K562 (cell line): ENCODE data around the gene ERC2. TPM values are rescaled to one million over a fixed set of nuclear protein-coding genes. Genes with fewer than 3 reads are reported as not detected.

Experiments used
- FIP1L1 ChIP-seq: fragments of 200-400 bp; formaldehyde crosslinking; IDR thresholded peaks from 2 replicates; pipeline ENCODE4 v1.6.1; 2018; ENCODE audit warnings: mild to moderate bottlenecking, low read depth, low read length; ENCODE audit not compliant: poor library complexity, severe bottlenecking
- HDAC3 ChIP-seq: fragments of 450-650 bp; IDR thresholded peaks from 2 replicates; pipeline ENCODE4 v1.6.1; 2018; ENCODE audit warnings: borderline replicate concordance, mild to moderate bottlenecking, moderate library complexity; ENCODE audit not compliant: partially characterized antibody
- HDAC8 ChIP-seq: fragments of 450-650 bp; IDR thresholded peaks from 2 replicates; pipeline ENCODE4 v1.6.1; 2016; ENCODE audit warnings: mild to moderate bottlenecking, missing genetic modification characterization, moderate library complexity, missing compliant biosample characterization
- HMG20B ChIP-seq: fragments of 250-450 bp; sonication (Bioruptor Pico); IDR thresholded peaks from 2 replicates; pipeline ENCODE4 v1.5.0; 2021; ENCODE audit warnings: mild to moderate bottlenecking
- NR2C1 ChIP-seq, 2 experiments: fragments of 450-650 bp; IDR thresholded peaks; 2 replicates each; pipeline ENCODE4 v1.6.1; 2017; ENCODE audit warnings: mild to moderate bottlenecking in 2 of 2, antibody characterized with exemption in 1 of 2, inconsistent platforms in 1 of 2, missing compliant biosample characterization in 1 of 2, missing genetic modification characterization in 1 of 2
- PURB ChIP-seq: sonication (generic); formaldehyde crosslinking; IDR thresholded peaks from 2 replicates; pipeline ENCODE4 v1.9.0; 2021; ENCODE audit warnings: low read depth, mild to moderate bottlenecking, missing genetic modification reagents
- RFX1 ChIP-seq: fragments of 450-650 bp; IDR thresholded peaks from 2 replicates; pipeline ENCODE4 v1.6.1; 2016; ENCODE audit warnings: mild to moderate bottlenecking, moderate library complexity
- ZBTB1 ChIP-seq: sonication (generic); formaldehyde crosslinking; IDR thresholded peaks from 2 replicates; pipeline ENCODE4 v1.8.1; 2023; ENCODE audit warnings: missing genetic modification reagents, low read depth, mild to moderate bottlenecking, borderline replicate concordance
- ZNF717 ChIP-seq: fragments of 250-450 bp; sonication (Bioruptor Pico); IDR thresholded peaks from 2 replicates; pipeline ENCODE4 v1.5.0; 2021
- polyA plus RNA-seq, 8 experiments: library from polyadenylated mRNA; depleted of rRNA in 4 of 8; stranded (reverse) in 5 of 8; unstranded in 3 of 8; fragments of >200 nt; fragmentation: Nextera tagmentation in 2 of 8; fragmentation: Illumina TruSeq in 1 of 8; extraction: Ambion mirVana in 2 of 8; extraction: Trizol in 1 of 8; gene quantifications; 2 replicates each; pipeline versions ENCODE4 v1.2.1 to v1.2.3, GENCODE V29; 2011 to 2014; ENCODE audit warnings: inconsistent platforms in 1 of 8, missing spikeins in 1 of 8
- total RNA-seq, 7 experiments: library from RNA; depleted of rRNA in 6 of 7; stranded (reverse); fragments of >200 nt in 6 of 7; fragmentation: Illumina TruSeq in 2 of 7; extraction: Trizol in 2 of 7; gene quantifications; 2 replicates each; pipeline versions ENCODE4 v1.2.1 to v1.2.3, GENCODE V29; 2011 to 2021; ENCODE audit warnings: low replicate concordance in 1 of 7
- TF ChIP-seq, protein P1 (sequence below), 2 experiments: IDR thresholded peaks; 2 replicates each; pipeline ENCODE4 v1.6.1; 2012; ENCODE audit warnings: improper control_type of control experiment in 2 of 2, low read depth in 2 of 2, low read length in 2 of 2, borderline replicate concordance in 1 of 2
- TF ChIP-seq, protein P2 (sequence below): sonication (generic); formaldehyde crosslinking; IDR thresholded peaks from 2 replicates; pipeline ENCODE4 v1.8.1; 2023; ENCODE audit warnings: mild to moderate bottlenecking, missing genetic modification reagents
- TF ChIP-seq, protein P3 (sequence below): sonication (generic); formaldehyde crosslinking; IDR thresholded peaks from 2 replicates; pipeline ENCODE4 v1.9.0; 2022; ENCODE audit warnings: mild to moderate bottlenecking, missing genetic modification reagents

ERC2 gene
- total and polyA plus RNA-seq, 9 of the 15 experiments (the other 6 are each of a cell fraction or from before 2014, with no cell fraction given): 0.04 to 0.18 (median 0.07) TPM; not detected in 2

DNA sequence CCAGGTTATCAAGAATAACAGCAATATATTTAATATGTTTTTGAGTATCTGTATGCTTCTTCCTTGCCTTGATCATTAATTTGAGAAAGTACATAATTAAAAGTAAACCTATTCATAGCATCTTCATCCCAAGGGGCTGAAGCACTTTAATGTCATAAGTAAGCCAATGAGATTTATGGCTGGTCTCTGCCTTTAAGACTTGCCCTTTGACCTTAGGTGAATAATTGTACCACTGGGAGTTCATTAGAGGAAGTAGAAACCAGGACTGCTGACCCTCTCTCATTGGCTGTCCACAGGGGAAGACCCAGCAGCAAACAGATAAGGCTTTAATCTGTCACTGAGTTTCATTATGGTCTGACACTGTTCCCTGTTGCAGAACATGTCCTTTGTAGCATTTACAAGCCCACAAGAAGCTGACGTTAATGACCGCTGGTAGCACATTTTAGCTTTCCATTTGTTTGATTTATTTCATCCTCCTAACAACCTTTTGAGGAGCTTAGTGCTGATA is 16.3 kb upstream of the ERC2 start (continued):
- TF ChIP-seq, protein P1, sequence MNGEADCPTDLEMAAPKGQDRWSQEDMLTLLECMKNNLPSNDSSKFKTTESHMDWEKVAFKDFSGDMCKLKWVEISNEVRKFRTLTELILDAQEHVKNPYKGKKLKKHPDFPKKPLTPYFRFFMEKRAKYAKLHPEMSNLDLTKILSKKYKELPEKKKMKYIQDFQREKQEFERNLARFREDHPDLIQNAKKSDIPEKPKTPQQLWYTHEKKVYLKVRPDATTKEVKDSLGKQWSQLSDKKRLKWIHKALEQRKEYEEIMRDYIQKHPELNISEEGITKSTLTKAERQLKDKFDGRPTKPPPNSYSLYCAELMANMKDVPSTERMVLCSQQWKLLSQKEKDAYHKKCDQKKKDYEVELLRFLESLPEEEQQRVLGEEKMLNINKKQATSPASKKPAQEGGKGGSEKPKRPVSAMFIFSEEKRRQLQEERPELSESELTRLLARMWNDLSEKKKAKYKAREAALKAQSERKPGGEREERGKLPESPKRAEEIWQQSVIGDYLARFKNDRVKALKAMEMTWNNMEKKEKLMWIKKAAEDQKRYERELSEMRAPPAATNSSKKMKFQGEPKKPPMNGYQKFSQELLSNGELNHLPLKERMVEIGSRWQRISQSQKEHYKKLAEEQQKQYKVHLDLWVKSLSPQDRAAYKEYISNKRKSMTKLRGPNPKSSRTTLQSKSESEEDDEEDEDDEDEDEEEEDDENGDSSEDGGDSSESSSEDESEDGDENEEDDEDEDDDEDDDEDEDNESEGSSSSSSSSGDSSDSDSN (IDR thresholded peaks at IDR 0.05; ENCODE audit: borderline replicate concordance in 1 of 2, low read depth in 2 of 2, low read length in 2 of 2): no peak
- TF ChIP-seq, protein P2, sequence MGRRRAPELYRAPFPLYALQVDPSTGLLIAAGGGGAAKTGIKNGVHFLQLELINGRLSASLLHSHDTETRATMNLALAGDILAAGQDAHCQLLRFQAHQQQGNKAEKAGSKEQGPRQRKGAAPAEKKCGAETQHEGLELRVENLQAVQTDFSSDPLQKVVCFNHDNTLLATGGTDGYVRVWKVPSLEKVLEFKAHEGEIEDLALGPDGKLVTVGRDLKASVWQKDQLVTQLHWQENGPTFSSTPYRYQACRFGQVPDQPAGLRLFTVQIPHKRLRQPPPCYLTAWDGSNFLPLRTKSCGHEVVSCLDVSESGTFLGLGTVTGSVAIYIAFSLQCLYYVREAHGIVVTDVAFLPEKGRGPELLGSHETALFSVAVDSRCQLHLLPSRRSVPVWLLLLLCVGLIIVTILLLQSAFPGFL (CRISPR knock-in tag): no peak
- no peak for TF ChIP-seq ZNF717
- TF ChIP-seq HMG20B: no peak
- TF ChIP-seq HDAC8 (tag): no peak
- TF ChIP-seq RFX1: no peak
- no peak for TF ChIP-seq PURB
- no peak for TF ChIP-seq HDAC3
- TF ChIP-seq FIP1L1: no peak
- no peak for TF ChIP-seq NR2C1 (IDR thresholded peaks at IDR 0.05)
- no peak for TF ChIP-seq NR2C1 (tag; IDR thresholded peaks at IDR 0.05)
- TF ChIP-seq ZBTB1: no peak
- TF ChIP-seq, protein P3, sequence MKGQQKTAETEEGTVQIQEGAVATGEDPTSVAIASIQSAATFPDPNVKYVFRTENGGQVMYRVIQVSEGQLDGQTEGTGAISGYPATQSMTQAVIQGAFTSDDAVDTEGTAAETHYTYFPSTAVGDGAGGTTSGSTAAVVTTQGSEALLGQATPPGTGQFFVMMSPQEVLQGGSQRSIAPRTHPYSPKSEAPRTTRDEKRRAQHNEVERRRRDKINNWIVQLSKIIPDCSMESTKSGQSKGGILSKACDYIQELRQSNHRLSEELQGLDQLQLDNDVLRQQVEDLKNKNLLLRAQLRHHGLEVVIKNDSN (CRISPR knock-in tag): no peak
